GM12801 (cell line): ENCODE data around the gene FRMD3.

Source experiments
- TF ChIP-seq, protein P1 (sequence below): IDR thresholded peaks from one replicate; pipeline ENCODE4 v1.5.1; 2011; ENCODE audit warnings: control low read depth; ENCODE audit not compliant: insufficient read length; ENCODE audit errors: extremely low read depth

The FRMD3 gene

DNA sequence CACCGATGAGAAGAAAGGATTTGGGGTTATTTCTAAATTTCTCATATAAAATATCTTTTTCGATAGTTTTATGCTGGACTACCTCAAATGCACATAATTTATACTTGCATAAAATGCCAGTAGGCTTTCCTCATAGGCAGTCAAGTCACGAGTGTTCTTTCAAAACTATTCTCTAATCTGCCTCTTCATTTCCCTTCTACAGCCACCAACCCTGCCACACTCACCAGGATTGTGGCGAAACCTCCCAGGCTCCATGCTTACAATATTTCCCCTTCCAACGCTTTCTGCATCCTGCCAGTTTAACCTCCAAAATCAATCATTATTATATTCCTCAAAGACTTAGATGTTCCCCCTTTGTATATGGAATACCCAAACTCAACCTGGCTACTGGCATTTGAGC lies 65.4 kb downstream of the FRMD3 start:
- TF ChIP-seq, protein P1, sequence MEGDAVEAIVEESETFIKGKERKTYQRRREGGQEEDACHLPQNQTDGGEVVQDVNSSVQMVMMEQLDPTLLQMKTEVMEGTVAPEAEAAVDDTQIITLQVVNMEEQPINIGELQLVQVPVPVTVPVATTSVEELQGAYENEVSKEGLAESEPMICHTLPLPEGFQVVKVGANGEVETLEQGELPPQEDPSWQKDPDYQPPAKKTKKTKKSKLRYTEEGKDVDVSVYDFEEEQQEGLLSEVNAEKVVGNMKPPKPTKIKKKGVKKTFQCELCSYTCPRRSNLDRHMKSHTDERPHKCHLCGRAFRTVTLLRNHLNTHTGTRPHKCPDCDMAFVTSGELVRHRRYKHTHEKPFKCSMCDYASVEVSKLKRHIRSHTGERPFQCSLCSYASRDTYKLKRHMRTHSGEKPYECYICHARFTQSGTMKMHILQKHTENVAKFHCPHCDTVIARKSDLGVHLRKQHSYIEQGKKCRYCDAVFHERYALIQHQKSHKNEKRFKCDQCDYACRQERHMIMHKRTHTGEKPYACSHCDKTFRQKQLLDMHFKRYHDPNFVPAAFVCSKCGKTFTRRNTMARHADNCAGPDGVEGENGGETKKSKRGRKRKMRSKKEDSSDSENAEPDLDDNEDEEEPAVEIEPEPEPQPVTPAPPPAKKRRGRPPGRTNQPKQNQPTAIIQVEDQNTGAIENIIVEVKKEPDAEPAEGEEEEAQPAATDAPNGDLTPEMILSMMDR, result no peak

DNA sequence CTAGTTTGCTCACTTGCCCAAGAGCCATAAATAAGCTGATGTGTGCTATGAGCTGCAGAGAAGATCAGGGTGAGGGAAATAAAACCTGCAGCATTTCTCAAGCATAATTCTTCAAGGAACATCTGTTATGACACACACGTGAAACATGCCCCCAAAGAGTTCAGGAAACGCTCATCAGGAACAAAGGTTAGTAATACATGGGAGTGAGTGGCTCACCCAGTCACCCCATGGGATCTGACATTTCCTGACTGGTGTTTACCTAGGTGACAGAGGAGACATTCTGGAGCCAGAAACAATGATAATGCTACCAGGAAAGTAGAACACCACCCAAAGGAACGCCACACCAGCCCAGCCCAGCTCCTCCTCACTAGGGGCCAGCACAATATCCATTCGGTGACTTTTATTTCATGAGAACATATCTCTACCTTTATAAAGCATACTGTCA lies 66.0 kb downstream of the FRMD3 start:
- TF ChIP-seq, protein P1, result no peak

DNA sequence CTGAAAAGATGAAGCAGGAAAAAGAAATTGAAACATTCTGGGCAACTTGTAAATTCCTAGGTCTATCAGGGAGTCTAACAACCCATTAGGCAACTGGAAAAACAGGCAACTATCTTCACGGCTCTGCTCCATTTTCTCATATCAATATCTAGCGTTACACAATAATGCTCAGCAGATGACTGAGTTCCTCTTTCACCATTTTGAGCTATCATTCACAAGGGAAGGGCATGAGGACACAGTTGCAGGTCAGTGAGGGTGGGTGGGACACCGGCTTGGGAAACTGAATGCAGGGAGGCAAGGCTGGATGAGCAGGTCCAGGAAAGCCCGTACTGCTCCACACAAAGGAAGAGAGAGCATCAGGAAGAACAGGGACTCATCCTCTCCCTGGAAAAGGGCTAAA lies 67.0 kb downstream of the FRMD3 start:
- TF ChIP-seq, protein P1, result no peak

DNA sequence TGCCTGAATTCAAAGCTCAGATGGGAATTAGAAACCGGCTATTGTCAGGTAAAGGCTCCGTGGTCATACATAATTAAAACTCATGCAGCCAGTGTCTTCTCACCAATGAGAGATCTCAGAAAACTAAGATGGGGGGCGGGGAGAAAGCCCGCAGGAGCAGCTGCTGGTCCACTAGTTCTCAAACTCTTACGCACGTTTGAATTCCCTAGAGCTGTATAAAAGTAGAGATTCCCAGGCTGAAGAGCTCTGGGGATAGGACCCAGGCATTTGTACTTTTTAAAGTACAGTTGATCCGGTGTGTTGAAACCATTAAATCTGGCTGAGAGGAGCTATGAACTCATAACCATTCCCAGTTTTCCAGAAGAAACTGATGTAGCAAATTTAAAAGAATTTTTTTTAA lies 68.5 kb downstream of the FRMD3 start:
- TF ChIP-seq, protein P1, result no peak

DNA sequence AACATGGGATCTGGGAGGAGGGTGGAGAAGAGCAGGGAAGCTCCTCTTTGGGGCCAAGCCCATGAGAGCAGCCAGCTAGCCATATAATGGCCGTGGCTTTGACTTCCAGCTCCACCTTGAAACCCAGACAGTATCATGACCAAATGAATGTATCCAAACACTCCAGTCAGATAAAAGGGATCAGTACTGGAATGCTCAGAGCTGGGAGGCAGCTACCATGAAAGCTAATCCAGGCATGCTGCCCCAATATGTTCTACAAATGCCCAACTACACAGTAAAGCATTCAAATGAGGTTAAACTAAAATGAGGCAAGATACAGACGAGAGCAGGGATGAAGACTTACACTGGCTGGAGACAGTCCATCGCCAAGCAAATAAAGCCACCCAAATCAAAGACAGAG lies 69.4 kb downstream of the FRMD3 start:
- TF ChIP-seq, protein P1, result no peak

DNA sequence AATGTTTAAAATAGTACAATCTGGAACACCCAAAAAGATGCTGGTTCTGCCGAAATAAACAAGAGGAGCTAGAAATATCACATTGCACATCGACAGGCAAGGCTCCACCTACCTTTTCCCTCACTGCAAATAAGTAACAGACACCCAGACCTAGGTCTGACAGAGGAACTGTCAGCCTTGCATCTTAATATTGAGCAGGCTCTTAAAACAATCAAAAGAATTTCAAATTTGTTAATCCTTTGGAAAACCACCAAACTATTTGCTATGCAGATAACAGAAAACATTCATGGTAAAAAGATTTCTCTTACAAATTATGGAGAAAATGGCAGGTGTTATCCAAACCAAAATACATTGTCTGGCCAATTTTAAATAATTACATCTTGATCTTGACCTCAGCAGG lies 71.3 kb downstream of the FRMD3 start:
- TF ChIP-seq, protein P1, result no peak

DNA sequence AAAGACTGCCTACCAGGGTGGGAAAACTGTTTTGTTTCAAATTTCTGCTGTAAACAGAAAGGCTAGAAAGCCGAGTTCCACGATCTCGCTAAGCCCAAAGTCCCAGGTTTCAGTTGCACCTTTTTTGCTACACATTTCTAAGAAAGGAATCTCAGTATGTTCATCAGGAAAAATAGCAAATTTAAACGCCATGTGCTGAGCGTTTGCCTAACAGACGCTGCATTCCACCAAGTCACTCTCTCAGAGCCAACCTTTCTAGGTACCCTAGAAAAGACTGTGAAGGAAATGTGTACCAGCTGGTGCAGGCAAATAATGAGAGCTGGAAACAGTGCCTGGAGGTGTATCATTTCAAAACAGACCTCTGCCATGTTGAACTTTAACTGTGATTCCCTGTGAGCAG lies 71.8 kb downstream of the FRMD3 start:
- TF ChIP-seq, protein P1, result no peak

DNA sequence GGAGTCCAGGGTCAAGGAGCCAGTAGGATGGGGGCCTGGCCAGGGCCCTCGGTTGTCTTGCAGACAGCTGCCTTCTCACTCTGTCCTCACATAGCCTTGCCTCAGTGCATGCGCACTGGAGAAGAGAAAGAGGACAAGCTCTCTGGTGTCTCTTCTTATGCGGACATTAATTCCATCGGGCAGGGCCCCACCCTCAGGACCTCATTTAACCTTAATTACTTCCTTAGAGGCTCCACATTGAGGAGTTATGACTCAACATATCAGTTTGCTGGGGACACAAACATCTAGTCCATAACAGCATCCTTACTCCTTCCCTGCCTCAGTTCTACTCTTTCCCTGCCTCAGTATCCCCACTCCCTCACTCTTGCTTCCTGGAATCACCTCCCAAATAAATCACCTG lies 78.4 kb downstream of the FRMD3 start:
- TF ChIP-seq, protein P1, result no peak
